Lung (tissue), 12 donors: ENCODE results near the gene PARP9. TPM values are rescaled to one million over a fixed set of nuclear protein-coding genes. Genes with fewer than 3 reads are reported as not detected.

Experiments
- ATAC-seq: fragments of 200-7000 bp; cut with Tn5 transposase; one replicate; pipeline ENCODE4 v1.9.1; 2020; ENCODE audit warnings: moderate number of reproducible peaks; ENCODE audit not compliant: insufficient read depth, low FRiP score
- DNase-seq, 3 donors: peaks; one replicate each; pipeline ENCODE4 v3.0.0-alpha.2; 2013 to 2017
- H3K27ac ChIP-seq, 2 donors: one replicate each; pipeline ENCODE4 v1.5.1; 2013; ENCODE audit warnings: mild to moderate bottlenecking in 2 of 2, moderate library complexity in 2 of 2, control low read depth in 1 of 2, inconsistent platforms in 1 of 2, low read depth in 1 of 2, low read length in 1 of 2
- H3K27me3 ChIP-seq, 3 donors: one replicate each; pipeline ENCODE4 v1.5.1; 2013; ENCODE audit warnings: low read length in 2 of 3; ENCODE audit not compliant: control insufficient read depth in 3 of 3, insufficient read depth in 3 of 3
- H3K36me3 ChIP-seq, 4 donors: one replicate each; pipeline ENCODE4 v1.5.1; 2013; ENCODE audit warnings: low read length in 4 of 4, mild to moderate bottlenecking in 1 of 4, moderate library complexity in 1 of 4; ENCODE audit not compliant: control insufficient read depth in 4 of 4, insufficient read depth in 4 of 4
- H3K4me1 ChIP-seq, 5 donors: one replicate each; pipeline ENCODE4 v1.5.1; 2013; ENCODE audit warnings: low read length in 5 of 5, mild to moderate bottlenecking in 2 of 5, moderate library complexity in 1 of 5; ENCODE audit not compliant: control insufficient read depth in 5 of 5, insufficient read depth in 5 of 5
- H3K4me3 ChIP-seq: one replicate; pipeline ENCODE4 v1.5.1; 2013; ENCODE audit warnings: mild to moderate bottlenecking, control low read depth, moderate library complexity
- H3K9ac ChIP-seq, 2 donors: one replicate each; pipeline ENCODE4 v1.5.1; 2013; ENCODE audit warnings: low read length in 2 of 2, control low read depth in 1 of 2; ENCODE audit not compliant: insufficient read depth in 1 of 2
- H3K9me3 ChIP-seq, 4 donors: one replicate each; pipeline ENCODE4 v1.5.1; 2013; ENCODE audit warnings: low read length in 3 of 4, mild to moderate bottlenecking in 1 of 4, moderate library complexity in 1 of 4; ENCODE audit not compliant: control insufficient read depth in 4 of 4, insufficient read depth in 3 of 4
- CTCF ChIP-seq: IDR thresholded peaks from 2 replicates; pipeline ENCODE4 v1.5.1; 2012; ENCODE audit warnings: mild to moderate bottlenecking; ENCODE audit errors: control extremely low read depth, extremely low read depth
- WGBS, 2 donors: extraction: QIAGEN DNeasy Blood & Tissue Kit; methylation state at CpG; one replicate each; pipeline ENCODE4 v1.1.7; 2013; 5-methylcytosine and 5-hydroxymethylcytosine counted together
- polyA plus RNA-seq, 2 donors: library from polyadenylated mRNA; stranded (reverse); fragments of 200-250 nt; gene quantifications; one replicate each; pipeline ENCODE4 v1.2.1, GENCODE V29; 2013
- total RNA-seq, 2 donors: library from RNA; depleted of rRNA in 1 of 2; stranded (reverse); fragments of >200 nt in 1 of 2; gene quantifications; one replicate each; pipeline ENCODE4 v1.2.1, GENCODE V29; 2014 to 2021
- donor health status: control.
- donor health status: control.
- donor health status: Bipolar disorder and iron deficiency.
- donor health status: healthy.
- donor health status: DM: yes; HTN: yes; CAD: no.

Gene PARP9
- total and polyA plus RNA-seq, 4 donors: 31.7 to 57.0 (median 41.5) TPM

DNA sequence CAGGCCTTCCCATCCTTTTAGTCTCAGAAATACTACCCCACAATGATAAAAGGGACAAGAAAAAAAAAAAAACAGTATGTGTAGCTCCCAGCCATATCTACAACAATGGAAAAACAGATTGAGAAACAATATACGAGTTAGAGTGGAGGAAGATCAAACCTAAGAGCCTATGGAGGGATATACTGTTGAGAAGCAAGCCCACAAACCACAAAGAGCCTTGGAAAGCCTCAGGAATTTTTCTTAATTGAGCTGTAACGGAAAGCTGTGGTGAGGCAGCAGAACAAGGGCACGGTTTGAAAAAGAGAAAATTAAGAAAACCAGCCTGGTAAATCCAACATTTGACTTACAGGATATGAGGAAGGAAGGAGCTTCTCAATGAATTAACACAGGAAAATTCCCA is 70.8 kb downstream of the PARP9 start:
- Histone ChIP-seq H3K9me3 (no peaks in the 10 kb centered on the region), H3K4me1 (peaks cover 0 to 4% (median 0%) of the 10 kb centered on the region in 5 donors), H3K9ac (no peak overlapping the region), H3K36me3 (peaks cover 0 to 20% (median 10%) of the 10 kb centered on the region in 4 donors), H3K27me3 (no peaks in the 10 kb centered on the region), H3K27ac (no peak overlapping the region), H3K4me3 (no peak overlapping the region)
- WGBS, 2 donors: 46 to 82% methylated on average over 3 of the region's 3 CpGs
- DNase-seq: no peak
- no peak for ATAC-seq
- TF ChIP-seq CTCF: no peak

GRCh38 chr3:122488262-122488973 is 75.7 kb downstream of the PARP9 start:
- H3K9ac ChIP-seq: no peak overlapping the region
- TF ChIP-seq CTCF: no peak
- ATAC-seq (no peak), DNase-seq (no peak)
- H3K4me1 ChIP-seq: no peaks in the 10 kb centered on the region
- H3K36me3 ChIP-seq: peaks cover 0 to 10% (median 6%) of the 10 kb centered on the region in 4 donors
- no peak overlapping the region for H3K27ac ChIP-seq
- WGBS, 2 donors: 68 to 83% methylated on average over 7 of the region's 7 CpGs
- H3K27me3 ChIP-seq: no peaks in the 10 kb centered on the region
- no peak overlapping the region for H3K4me3 ChIP-seq
- H3K9me3 ChIP-seq: no peaks in the 10 kb centered on the region

DNA sequence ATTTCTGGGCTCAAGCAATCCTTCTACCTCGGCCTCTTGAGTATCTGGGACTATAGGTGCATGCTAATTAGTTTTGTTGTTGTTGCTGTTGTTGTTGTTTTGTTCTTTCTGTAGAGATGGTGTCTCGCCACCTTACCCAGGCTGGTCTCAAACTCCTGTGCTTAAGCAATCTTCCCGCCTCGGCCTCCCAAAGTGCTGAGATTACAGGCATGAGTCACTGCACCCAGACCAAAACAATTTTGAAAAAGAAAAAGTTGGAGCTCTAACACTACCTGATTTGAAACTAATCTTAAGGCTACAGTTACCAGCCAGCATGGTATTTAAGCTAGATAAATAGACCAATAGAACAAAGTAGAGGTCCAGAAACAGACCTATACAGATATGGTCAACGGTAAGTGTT is 79.1 kb downstream of the PARP9 start:
- Histone ChIP-seq H3K4me1 (peaks cover 0 to 2% (median 0%) of the 10 kb centered on the region in 5 donors), H3K27ac (no peak overlapping the region), H3K4me3 (no peak overlapping the region), H3K27me3 (no peaks in the 10 kb centered on the region), H3K9me3 (no peaks in the 10 kb centered on the region), H3K36me3 (peaks cover 0 to 3% (median 1%) of the 10 kb centered on the region in 4 donors), H3K9ac (no peak overlapping the region)
- 84% methylated on average over 5 of the region's 5 CpGs for WGBS, 2 donors
- ATAC-seq (no peak), DNase-seq (no peak)
- TF ChIP-seq CTCF: no peak
